ENCODE results near the gene CENPV. TPM values are rescaled to one million over a fixed set of nuclear protein-coding genes. Genes with fewer than 3 reads are reported as not detected.

The CENPV gene
- total RNA-seq, 2 donors from 2014 or later: 109 to 202 TPM

DNA sequence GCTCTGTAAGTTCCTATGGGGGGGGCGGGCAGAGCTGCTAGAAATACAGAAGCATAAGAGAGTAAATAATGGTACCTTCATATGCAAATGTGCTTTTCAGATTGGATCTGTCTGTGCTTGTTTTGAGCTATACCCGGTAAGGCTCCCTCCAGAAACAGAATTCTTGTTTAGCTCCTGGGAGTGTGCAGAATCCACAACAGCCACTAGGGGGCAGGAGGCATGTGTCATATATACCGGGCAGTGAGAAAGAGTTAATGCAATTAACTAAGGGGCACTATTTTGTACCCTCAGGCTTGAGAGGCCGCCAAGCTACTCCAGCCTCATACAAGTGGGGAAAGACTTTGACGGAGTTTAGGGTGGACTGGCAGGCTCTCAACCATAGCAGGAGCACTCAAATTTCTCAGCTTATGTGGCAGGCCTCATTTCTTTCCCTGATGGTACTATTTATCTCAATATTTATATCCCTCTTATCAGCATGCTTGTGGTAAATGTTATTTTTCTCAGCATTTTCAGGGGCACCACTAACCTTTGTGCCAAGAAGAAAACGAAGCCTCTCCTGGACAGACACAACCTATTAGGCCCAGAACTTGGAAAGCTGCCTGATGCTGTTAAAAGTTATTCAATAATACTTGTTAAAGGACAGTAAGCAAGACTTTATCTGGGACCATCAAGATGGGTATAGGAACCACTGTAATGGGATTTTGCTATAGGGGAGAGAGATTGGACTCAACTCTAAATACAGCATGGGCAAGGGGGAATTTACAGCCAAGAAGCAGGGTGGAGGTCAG is 10.7 kb upstream of the CENPV start:
- Mint-ChIP-seq H3K4me3 (no peak overlapping the region), H3K27me3 (ENCODE audit: insufficient read depth) (no peaks in the 10 kb centered on the region), H3K36me3 (ENCODE audit: low read depth) (no peaks in the 10 kb centered on the region), H3K27ac (no peak overlapping the region), H3K4me1 (no peaks in the 10 kb centered on the region), H3K9me3 (no peaks in the 10 kb centered on the region)
- H3K36me3 ChIP-seq (ENCODE audit: control insufficient read depth, insufficient read depth, low read length): no peaks in the 10 kb centered on the region
- H3K9me3 ChIP-seq (ENCODE audit: control insufficient read depth, low read length): no peaks in the 10 kb centered on the region
- no peak overlapping the region for H3K27ac ChIP-seq (ENCODE audit: low read depth, low read length)
- H3K27me3 ChIP-seq (ENCODE audit: control insufficient read depth, insufficient read depth, low read length, poor library complexity, severe bottlenecking): no peaks in the 10 kb centered on the region
- H3K4me1 ChIP-seq (ENCODE audit: control insufficient read depth, insufficient read depth, low read length): no peaks in the 10 kb centered on the region
- DNase-seq: peak; percentile 97
- WGBS, 2 experiments (ENCODE audit: insufficient coverage in 1 of 2, insufficient read length in 1 of 2): 9 to 16% methylated on average over 4 to 6 of the region's 6 CpGs
- TF ChIP-seq CTCF (conservative IDR thresholded peaks at IDR 0.05): peak; percentile 94
- no peak overlapping the region for H3K9ac ChIP-seq (ENCODE audit: extremely low read depth, low read length, poor library complexity, severe bottlenecking)
- no peak overlapping the region for H3K4me3 ChIP-seq (ENCODE audit: low read length)

DNA sequence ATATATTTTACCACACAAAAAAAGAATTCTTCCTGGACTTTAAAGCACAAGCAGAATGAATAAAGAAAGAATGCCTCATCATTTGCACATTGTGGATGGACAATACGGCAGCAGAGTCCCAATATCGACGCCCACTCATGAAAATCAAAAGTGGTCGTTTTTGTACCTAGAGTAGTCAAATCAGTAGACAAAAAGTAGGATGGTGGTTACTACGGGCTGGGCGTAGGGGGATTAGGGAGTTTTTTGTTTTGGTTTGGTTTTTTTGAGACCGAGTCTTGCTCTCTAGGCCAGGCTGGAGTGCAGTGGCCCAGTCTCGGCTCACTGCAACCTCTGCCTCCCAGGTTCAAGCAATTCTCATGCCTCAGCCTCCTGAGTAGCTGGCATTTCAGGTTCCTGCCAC is 8.6 kb upstream of the CENPV start:
- H3K36me3 Mint-ChIP-seq (ENCODE audit: low read depth): no peaks in the 10 kb centered on the region
- H3K9me3 ChIP-seq (ENCODE audit: control insufficient read depth, low read length): no peaks in the 10 kb centered on the region
- no peaks in the 10 kb centered on the region for H3K9me3 Mint-ChIP-seq
- WGBS, 2 experiments (ENCODE audit: insufficient coverage in 1 of 2, insufficient read length in 1 of 2): 87 to 88% methylated on average over 5 to 8 of the region's 8 CpGs
- H3K27ac ChIP-seq (ENCODE audit: low read depth, low read length): no peak overlapping the region
- DNase-seq: no peak
- no peaks in the 10 kb centered on the region for H3K27me3 ChIP-seq (ENCODE audit: control insufficient read depth, insufficient read depth, low read length, poor library complexity, severe bottlenecking)
- no peaks in the 10 kb centered on the region for H3K4me1 ChIP-seq (ENCODE audit: control insufficient read depth, insufficient read depth, low read length)
- no peak for TF ChIP-seq CTCF (conservative IDR thresholded peaks at IDR 0.05)
- H3K9ac ChIP-seq (ENCODE audit: extremely low read depth, low read length, poor library complexity, severe bottlenecking): no peak overlapping the region
- H3K27me3 Mint-ChIP-seq (ENCODE audit: insufficient read depth): peaks cover 6% of the 10 kb centered on the region
- H3K4me3 Mint-ChIP-seq: no peak overlapping the region
- H3K4me3 ChIP-seq (ENCODE audit: low read length): no peak overlapping the region
- no peaks in the 10 kb centered on the region for H3K4me1 Mint-ChIP-seq
- H3K36me3 ChIP-seq (ENCODE audit: control insufficient read depth, insufficient read depth, low read length): no peaks in the 10 kb centered on the region
- no peak overlapping the region for H3K27ac Mint-ChIP-seq

- no peak for DNase-seq
- no peak overlapping the region for H3K27ac Mint-ChIP-seq
- Histone ChIP-seq H3K27ac (ENCODE audit: low read depth, low read length) (no peak overlapping the region), H3K27me3 (ENCODE audit: control insufficient read depth, insufficient read depth, low read length, poor library complexity, severe bottlenecking) (no peaks in the 10 kb centered on the region), H3K4me3 (ENCODE audit: low read length) (no peak overlapping the region), H3K9me3 (ENCODE audit: control insufficient read depth, low read length) (no peaks in the 10 kb centered on the region), H3K9ac (ENCODE audit: extremely low read depth, low read length, poor library complexity, severe bottlenecking) (no peak overlapping the region), H3K4me1 (ENCODE audit: control insufficient read depth, insufficient read depth, low read length) (no peaks in the 10 kb centered on the region), H3K36me3 (ENCODE audit: control insufficient read depth, insufficient read depth, low read length) (no peaks in the 10 kb centered on the region)
- H3K36me3 Mint-ChIP-seq (ENCODE audit: low read depth): peaks cover 2% of the 10 kb centered on the region
- peaks cover 16% of the 10 kb centered on the region for H3K27me3 Mint-ChIP-seq (ENCODE audit: insufficient read depth)
- H3K4me1 Mint-ChIP-seq: peaks cover 2% of the 10 kb centered on the region
- no peak overlapping the region for H3K4me3 Mint-ChIP-seq
- no peak for TF ChIP-seq CTCF (conservative IDR thresholded peaks at IDR 0.05)
- H3K9me3 Mint-ChIP-seq: no peaks in the 10 kb centered on the region
Observed at GRCh38 chr17:16358394-16358793, 5.1 kb upstream of the CENPV start.

Measured in endodermal cell (in vitro differentiated cells).